HG02870 (cell line): ENCODE data around the gene UTP4.

ENCODE experiments used
- ATAC-seq: cut with Tn5 transposase; IDR thresholded peaks from one replicate; pipeline ENCODE4 v1.9.1; 2021; ENCODE audit warnings: mild to moderate bottlenecking, moderate library complexity; ENCODE audit not compliant: unreplicated experiment

Gene UTP4

DNA sequence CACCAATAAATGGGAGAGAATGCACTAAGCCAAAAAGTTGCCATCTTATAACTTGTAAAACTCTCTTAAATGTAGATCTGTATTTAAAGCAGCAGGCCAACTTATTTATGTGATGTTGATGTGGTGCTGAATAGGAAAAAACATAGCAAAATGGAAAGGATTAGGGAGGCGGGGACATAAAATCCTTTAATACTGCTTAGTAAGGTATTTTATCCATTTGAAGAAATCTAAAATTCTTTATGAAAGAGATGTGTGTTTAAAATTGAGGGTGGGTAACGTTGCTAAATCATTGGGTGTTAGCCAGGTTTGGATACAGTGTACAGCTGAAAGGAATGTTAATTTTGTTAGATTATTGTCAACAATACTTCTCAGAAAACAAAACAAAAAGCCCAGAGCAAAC lies 68.8 kb downstream of the UTP4 start:
- ATAC-seq, result no peak

DNA sequence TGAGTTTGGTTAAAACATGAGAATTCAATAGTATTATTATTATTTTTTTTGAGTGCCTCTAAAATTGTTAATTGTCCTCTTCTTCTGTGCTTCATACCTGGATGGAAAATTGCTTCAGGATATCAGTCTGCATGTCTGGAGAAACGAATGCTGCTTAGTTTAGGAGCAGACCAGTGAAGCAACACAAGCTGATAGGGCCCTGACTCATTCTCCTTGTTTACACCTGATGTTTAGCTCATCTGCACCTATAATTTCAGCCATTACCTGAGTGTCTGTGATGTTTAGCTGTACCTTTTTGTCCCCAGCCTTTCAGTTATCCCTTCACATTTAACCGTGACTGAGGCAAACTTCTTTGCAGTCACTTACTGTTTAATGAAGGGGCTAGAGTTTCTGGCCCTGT lies 69.3 kb downstream of the UTP4 start:
- no peak for ATAC-seq

- ATAC-seq, result no peak
Measured at GRCh38 chr16:69204172-69204571, 71.7 kb downstream of the UTP4 start.

- ATAC-seq, result no peak
Measured at GRCh38 chr16:69209735-69210134, 77.3 kb downstream of the UTP4 start.

GRCh38 chr16:69217433-69217832 lies 85.0 kb downstream of the UTP4 start:
- no peak for ATAC-seq
